Activated CD8-positive, alpha-beta memory T cell treated with anti-CD3 and anti-CD28 coated beads, Interleukin-2, amount 10 ng/mL, durations not matched to agents 7 days and 5 days (primary cell): ENCODE data around the gene CACNA1S. TPM values are rescaled to one million over a fixed set of nuclear protein-coding genes. Genes with fewer than 3 reads are reported as not detected.

Source experiments
- ATAC-seq: fragments of 150-1000 bp; cut with Tn5 transposase; one replicate; pipeline ENCODE4 v1.10.0; 2021; ENCODE audit warnings: moderate library complexity
- CTCF ChIA-PET: fragments of 350-600 bp; sonication (Branson Sonifier 250); formaldehyde crosslinking; loops from one replicate; lab custom pipeline; 2021; ENCODE audit warnings: antibody characterized with exemption; lab: Charles Lee
- DNase-seq: peaks from one replicate; pipeline ENCODE4 v3.0.0-alpha.2; 2020
- H3K27ac Mint-ChIP-seq: one replicate; pipeline ENCODE4 v1.8.0; 2021; ENCODE audit warnings: mild to moderate bottlenecking, mixed read lengths
- H3K27me3 Mint-ChIP-seq: one replicate; pipeline ENCODE4 v1.8.0; 2021; ENCODE audit warnings: mixed read lengths
- H3K36me3 Mint-ChIP-seq: one replicate; pipeline ENCODE4 v1.8.0; 2021; ENCODE audit warnings: mild to moderate bottlenecking, mixed read lengths
- H3K4me1 Mint-ChIP-seq: one replicate; pipeline ENCODE4 v1.8.0; 2021; ENCODE audit warnings: mixed read lengths
- H3K4me3 Mint-ChIP-seq: one replicate; pipeline ENCODE4 v1.8.0; 2021; ENCODE audit warnings: mild to moderate bottlenecking, moderate library complexity, mixed read lengths
- H3K9me3 Mint-ChIP-seq: one replicate; pipeline ENCODE4 v1.8.0; 2022; ENCODE audit warnings: low read depth, mixed read lengths
- total RNA-seq, 2 experiments: library from RNA; stranded (reverse); gene quantifications; one replicate each; pipeline ENCODE4 v1.2.3, GENCODE V29; 2021

CACNA1S gene
- total RNA-seq, 2 experiments from 2014 or later: not detected

DNA sequence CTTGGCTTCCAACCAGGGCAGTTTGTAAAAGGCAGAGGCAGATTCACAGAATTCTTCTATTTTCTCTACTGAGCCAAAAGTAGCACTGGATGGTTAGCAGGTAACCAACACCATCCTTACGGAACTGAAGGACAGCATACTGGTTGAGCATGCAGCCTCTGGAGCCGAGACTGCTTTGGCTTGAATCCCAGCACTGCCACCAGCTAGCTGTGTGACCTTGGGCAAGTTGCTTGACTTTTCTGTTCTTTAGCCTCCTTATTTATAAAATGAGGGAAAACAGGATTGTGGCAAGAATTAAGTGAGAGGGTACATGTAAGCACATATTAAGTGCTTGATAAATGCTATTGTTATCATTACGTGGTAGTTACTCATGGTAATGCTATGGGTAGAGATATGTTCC is 19.5 kb downstream of the CACNA1S start:
- Mint-ChIP-seq H3K9me3 (no peaks in the 10 kb centered on the region), H3K4me3 (no peak overlapping the region), H3K4me1 (no peaks in the 10 kb centered on the region), H3K27ac (no peak overlapping the region), H3K36me3 (no peaks in the 10 kb centered on the region), H3K27me3 (peaks cover 38% of the 10 kb centered on the region)
- DNase-seq (no peak), ATAC-seq (no peak)
- CTCF ChIA-PET: no interaction called here

- no peaks in the 10 kb centered on the region for H3K36me3 Mint-ChIP-seq
- H3K27me3 Mint-ChIP-seq: peaks cover 40% of the 10 kb centered on the region
- no peaks in the 10 kb centered on the region for H3K4me1 Mint-ChIP-seq
- ATAC-seq: no peak
- no peak overlapping the region for H3K27ac Mint-ChIP-seq
- CTCF ChIA-PET: no interaction called here
- DNase-seq: no peak
- no peak overlapping the region for H3K4me3 Mint-ChIP-seq
- no peaks in the 10 kb centered on the region for H3K9me3 Mint-ChIP-seq
These were observed 21.0 kb downstream of the CACNA1S start for GRCh38 chr1:201091256-201091655.

DNA sequence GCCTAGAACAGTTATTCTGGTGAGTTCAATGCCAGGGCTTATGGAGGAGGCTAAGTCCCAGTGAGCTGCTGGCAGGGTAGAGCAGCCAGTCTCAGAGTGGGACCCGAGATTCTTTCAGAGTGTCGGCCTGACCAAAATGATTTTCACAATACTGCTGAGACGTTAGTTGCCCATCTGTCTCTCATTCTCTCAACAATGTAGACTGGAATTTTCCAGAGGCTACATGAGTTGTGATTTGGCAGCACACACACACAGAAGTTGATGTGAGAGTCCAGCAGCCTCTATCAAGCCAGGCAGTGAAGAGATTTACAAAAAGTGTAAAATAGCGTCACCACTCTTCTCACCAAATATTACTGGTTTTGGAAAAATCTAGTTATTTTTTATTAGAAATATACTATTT is 21.7 kb downstream of the CACNA1S start:
- Mint-ChIP-seq H3K27ac (no peak overlapping the region), H3K36me3 (no peaks in the 10 kb centered on the region)

GRCh38 chr1:201089596-201089995 is 22.6 kb downstream of the CACNA1S start:
- H3K4me3 Mint-ChIP-seq: no peak overlapping the region
- peaks cover 41% of the 10 kb centered on the region for H3K27me3 Mint-ChIP-seq
- no peaks in the 10 kb centered on the region for H3K36me3 Mint-ChIP-seq
- H3K9me3 Mint-ChIP-seq: no peaks in the 10 kb centered on the region
- no peaks in the 10 kb centered on the region for H3K4me1 Mint-ChIP-seq
- no peak overlapping the region for H3K27ac Mint-ChIP-seq
- no peak for DNase-seq
- CTCF ChIA-PET: no interaction called here
- ATAC-seq: no peak

More for the DNA sequence above, 21.7 kb downstream of the CACNA1S start:
- no peak for DNase-seq
- Mint-ChIP-seq H3K27me3 (peaks cover 40% of the 10 kb centered on the region), H3K4me1 (no peaks in the 10 kb centered on the region), H3K4me3 (no peak overlapping the region), H3K9me3 (no peaks in the 10 kb centered on the region)
- no peak for ATAC-seq
- CTCF ChIA-PET: no interaction called here

GRCh38 chr1:201088901-201089525 is 23.2 kb downstream of the CACNA1S start:
- ATAC-seq: no peak
- no peak for DNase-seq
- Mint-ChIP-seq H3K27me3 (peaks cover 47% of the 10 kb centered on the region), H3K4me1 (no peaks in the 10 kb centered on the region), H3K4me3 (no peak overlapping the region), H3K36me3 (no peaks in the 10 kb centered on the region), H3K9me3 (no peaks in the 10 kb centered on the region), H3K27ac (no peak overlapping the region)
- CTCF ChIA-PET: no interaction called here

DNA sequence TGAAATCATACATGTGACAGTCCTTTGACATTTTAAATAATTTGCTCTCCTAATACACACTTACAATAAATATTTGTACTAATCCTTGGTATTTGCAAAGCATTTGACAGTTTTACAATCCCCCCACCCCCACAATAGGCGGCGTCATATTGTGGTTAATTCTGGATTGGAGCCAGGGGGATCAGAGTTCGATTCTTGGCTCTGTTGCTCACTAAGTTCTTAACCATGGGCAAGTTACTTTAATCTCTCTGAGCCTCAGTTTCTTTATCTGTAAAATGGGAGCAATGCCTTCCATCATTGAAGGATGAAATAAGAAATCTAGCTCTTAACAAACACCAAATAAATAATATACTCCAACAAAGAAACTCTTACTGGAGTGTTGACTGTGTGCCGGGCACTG is 23.8 kb downstream of the CACNA1S start:
- H3K4me1 Mint-ChIP-seq: no peaks in the 10 kb centered on the region
- no peaks in the 10 kb centered on the region for H3K36me3 Mint-ChIP-seq
- ATAC-seq: no peak
- no peak overlapping the region for H3K27ac Mint-ChIP-seq
- H3K9me3 Mint-ChIP-seq: no peaks in the 10 kb centered on the region
- H3K27me3 Mint-ChIP-seq: peaks cover 47% of the 10 kb centered on the region
- CTCF ChIA-PET: no interaction called here
- DNase-seq: no peak
- no peak overlapping the region for H3K4me3 Mint-ChIP-seq

- Mint-ChIP-seq H3K27me3 (peaks cover 45% of the 10 kb centered on the region), H3K4me1 (no peaks in the 10 kb centered on the region), H3K4me3 (no peak overlapping the region), H3K27ac (no peak overlapping the region), H3K9me3 (no peaks in the 10 kb centered on the region), H3K36me3 (no peaks in the 10 kb centered on the region)
- CTCF ChIA-PET: interaction anchor here (0.6 to 1.6 kb wide), 4 partner anchors 10 to 67 kb away, joined by 3 to 7 read pairs (median 4); no protein-coding TSS in a partner anchor
- DNase-seq: peak; percentile 47
- peak; percentile 57 for ATAC-seq
These were observed 26.1 kb downstream of the CACNA1S start for GRCh38 chr1:201085902-201086735.

GRCh38 chr1:201084295-201084694 is 27.9 kb downstream of the CACNA1S start:
- Mint-ChIP-seq H3K9me3 (no peaks in the 10 kb centered on the region), H3K27ac (no peak overlapping the region), H3K4me1 (no peaks in the 10 kb centered on the region), H3K4me3 (no peak overlapping the region), H3K27me3 (peaks cover 38% of the 10 kb centered on the region), H3K36me3 (no peaks in the 10 kb centered on the region)
- no peak for ATAC-seq
- no peak for DNase-seq
- CTCF ChIA-PET: interaction anchor here (1.4 kb wide), 1 partner anchor 30 kb away, joined by 5 read pairs; no protein-coding TSS in a partner anchor

GRCh38 chr1:201083741-201084140 is 28.5 kb downstream of the CACNA1S start:
- no peak overlapping the region for H3K4me3 Mint-ChIP-seq
- peaks cover 35% of the 10 kb centered on the region for H3K27me3 Mint-ChIP-seq
- ATAC-seq: no peak
- no peaks in the 10 kb centered on the region for H3K4me1 Mint-ChIP-seq
- no peaks in the 10 kb centered on the region for H3K36me3 Mint-ChIP-seq
- no peak for DNase-seq
- H3K27ac Mint-ChIP-seq: no peak overlapping the region
- H3K9me3 Mint-ChIP-seq: no peaks in the 10 kb centered on the region
- CTCF ChIA-PET: no interaction called here

DNA sequence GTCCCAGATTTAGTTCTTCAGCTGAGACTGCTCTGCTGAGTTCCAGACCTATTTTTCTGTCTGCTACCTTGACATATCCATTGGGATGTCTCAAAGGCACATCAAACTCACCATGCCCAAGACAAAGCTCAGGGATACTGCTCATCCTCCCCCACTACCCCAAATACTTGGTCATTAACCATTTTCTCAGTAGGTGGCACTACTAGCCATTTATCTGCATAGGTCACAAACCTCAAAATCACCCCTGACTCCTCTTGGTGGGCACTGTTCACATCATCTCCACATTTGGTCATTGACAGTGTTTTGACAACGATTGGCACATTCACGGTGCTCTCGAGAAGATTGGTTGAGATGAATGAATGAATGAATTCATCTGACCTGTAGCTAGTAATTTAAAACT is 32.1 kb downstream of the CACNA1S start:
- ATAC-seq (no peak), DNase-seq (no peak)
- CTCF ChIA-PET: interaction anchor here (0.9 to 1.5 kb wide), 2 partner anchors 108 to 143 kb away, joined by 3 read pairs; no protein-coding TSS in a partner anchor
- H3K27ac Mint-ChIP-seq: no peak overlapping the region
- no peaks in the 10 kb centered on the region for H3K36me3 Mint-ChIP-seq
- peaks cover 16% of the 10 kb centered on the region for H3K27me3 Mint-ChIP-seq
- H3K9me3 Mint-ChIP-seq: no peaks in the 10 kb centered on the region
- H3K4me3 Mint-ChIP-seq: no peak overlapping the region
- no peaks in the 10 kb centered on the region for H3K4me1 Mint-ChIP-seq

- Mint-ChIP-seq H3K9me3 (no peaks in the 10 kb centered on the region), H3K27me3 (peaks cover 3% of the 10 kb centered on the region), H3K36me3 (no peaks in the 10 kb centered on the region), H3K4me1 (no peaks in the 10 kb centered on the region), H3K4me3 (no peak overlapping the region), H3K27ac (no peak overlapping the region)
- no peak for ATAC-seq
- DNase-seq: no peak
- CTCF ChIA-PET: no interaction called here
These were observed 34.5 kb downstream of the CACNA1S start for GRCh38 chr1:201077736-201078135.

DNA sequence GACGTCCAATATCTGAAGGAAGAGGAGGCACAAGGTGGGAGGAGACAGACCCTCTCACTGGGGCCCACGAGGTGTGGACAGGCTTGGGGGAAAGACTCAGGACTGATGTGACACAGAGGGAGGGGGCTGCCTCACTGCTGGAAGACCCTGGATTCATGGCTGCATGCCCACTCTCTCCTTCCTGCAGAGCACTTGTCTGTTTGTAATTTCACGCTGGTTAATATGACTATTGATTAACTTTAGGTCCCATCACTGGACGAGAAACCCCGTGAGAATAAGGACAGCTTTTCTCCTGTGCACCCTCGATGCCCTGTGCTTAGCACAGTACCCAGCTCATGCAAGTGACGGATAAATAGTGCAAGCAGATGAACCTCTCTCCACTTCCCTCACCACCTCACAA is 35.1 kb downstream of the CACNA1S start:
- Mint-ChIP-seq H3K9me3 (no peaks in the 10 kb centered on the region), H3K27me3 (no peaks in the 10 kb centered on the region), H3K4me3 (no peak overlapping the region), H3K27ac (no peak overlapping the region), H3K36me3 (no peaks in the 10 kb centered on the region), H3K4me1 (no peaks in the 10 kb centered on the region)
- DNase-seq (no peak), ATAC-seq (no peak)
- CTCF ChIA-PET: no interaction called here

- Mint-ChIP-seq H3K4me1 (no peaks in the 10 kb centered on the region), H3K4me3 (no peak overlapping the region), H3K27me3 (no peaks in the 10 kb centered on the region), H3K27ac (no peak overlapping the region), H3K36me3 (no peaks in the 10 kb centered on the region), H3K9me3 (no peaks in the 10 kb centered on the region)
- ATAC-seq: no peak
- no peak for DNase-seq
- CTCF ChIA-PET: no interaction called here
These were observed 36.1 kb downstream of the CACNA1S start for GRCh38 chr1:201076092-201076491.

GRCh38 chr1:201074018-201074417 is 38.2 kb downstream of the CACNA1S start:
- CTCF ChIA-PET: no interaction called here
- Mint-ChIP-seq H3K27me3 (peaks cover 3% of the 10 kb centered on the region), H3K4me3 (no peak overlapping the region), H3K27ac (no peak overlapping the region), H3K9me3 (no peaks in the 10 kb centered on the region), H3K36me3 (no peaks in the 10 kb centered on the region), H3K4me1 (no peaks in the 10 kb centered on the region)
- no peak for DNase-seq
- no peak for ATAC-seq
